A172 (cell line): ENCODE measurements around the gene FOXP1. TPM values are rescaled to one million over a fixed set of nuclear protein-coding genes. Genes with fewer than 3 reads are reported as not detected.

Experiments used
- DNase-seq: peaks from one replicate; pipeline ENCODE4 v3.0.0-alpha.2; 2015; ENCODE audit warnings: low spot score
- total RNA-seq: library from RNA; depleted of rRNA; stranded (reverse); fragments of >200 nt; shearing (Covaris generic); gene quantifications from 2 replicates; pipeline ENCODE4 v1.2.3, GENCODE V29; 2014

The FOXP1 gene
- total RNA-seq, 1 experiment from 2014 or later, result 10.3 TPM

GRCh38 chr3:71010726-71011455 lies 572.6 kb downstream of the FOXP1 start:
- no peak for DNase-seq

GRCh38 chr3:71008350-71008935 lies 575.1 kb downstream of the FOXP1 start:
- no peak for DNase-seq

DNA sequence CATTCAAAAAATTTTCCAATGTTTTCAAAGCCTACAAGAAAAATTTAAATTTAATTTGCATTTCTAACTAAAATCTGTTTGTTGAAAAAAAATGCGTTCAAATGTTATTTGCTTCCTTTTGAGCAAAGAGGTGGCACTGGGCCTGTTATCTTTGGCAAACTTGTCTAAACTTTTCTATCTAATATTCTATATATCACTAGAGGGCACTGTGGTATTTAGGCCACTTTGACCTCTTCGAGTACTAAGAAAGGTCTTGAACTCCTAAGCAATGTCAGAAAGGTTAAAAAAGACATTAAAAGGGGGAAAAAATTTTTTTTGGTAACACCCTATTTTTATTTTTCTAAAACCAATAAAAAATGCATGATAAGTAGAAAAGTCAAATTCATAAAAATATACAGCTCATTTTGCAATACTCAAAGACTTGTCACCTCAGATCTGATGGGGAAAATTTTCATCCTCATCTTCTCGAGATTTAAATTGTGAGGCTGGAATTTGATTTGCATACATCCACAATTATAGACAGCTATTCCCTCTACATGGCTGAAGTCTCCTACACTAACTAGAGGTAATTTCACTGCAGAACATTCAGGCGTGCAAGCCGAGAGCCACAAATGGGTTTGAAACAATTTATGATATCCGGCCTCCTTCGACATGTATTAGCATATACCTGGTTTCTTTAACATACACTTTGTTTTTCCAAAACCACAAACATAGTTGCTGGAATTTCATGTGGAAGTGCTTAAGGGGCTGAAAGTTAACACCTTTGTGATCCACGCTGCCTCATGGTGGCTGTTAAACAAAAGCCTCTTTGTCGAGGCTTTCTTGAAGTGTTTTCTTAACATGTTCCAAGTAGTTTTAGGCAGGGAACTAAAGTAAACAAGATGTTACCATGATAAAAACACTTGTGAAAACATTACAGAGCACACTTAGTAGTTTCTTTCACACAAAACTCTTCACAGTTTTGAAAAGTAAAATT lies 576.4 kb downstream of the FOXP1 start:
- DNase-seq, result peak; percentile 21

GRCh38 chr3:71005702-71006321 lies 577.7 kb downstream of the FOXP1 start:
- DNase-seq, result no peak

GRCh38 chr3:71003511-71003910 lies 580.0 kb downstream of the FOXP1 start:
- no peak for DNase-seq

DNA sequence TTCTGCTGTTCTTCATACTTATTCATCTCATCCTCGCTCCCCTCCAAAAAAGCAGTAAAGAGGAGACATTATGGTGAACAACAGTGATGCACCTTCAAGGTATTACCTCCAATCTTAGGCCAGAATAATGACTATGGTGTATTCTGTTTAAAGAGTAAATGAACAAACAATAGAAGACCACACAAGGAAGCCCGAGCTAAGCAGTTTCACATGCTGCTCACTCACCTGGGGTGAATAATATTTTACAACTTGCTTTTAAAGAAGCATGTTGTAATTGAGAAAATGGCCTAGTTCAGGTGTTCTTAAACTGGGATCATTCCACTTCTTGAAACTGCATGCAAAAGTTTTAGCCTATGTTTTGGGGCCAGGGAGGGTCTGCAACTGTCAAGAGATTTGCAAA lies 581.2 kb downstream of the FOXP1 start:
- DNase-seq, result no peak

DNA sequence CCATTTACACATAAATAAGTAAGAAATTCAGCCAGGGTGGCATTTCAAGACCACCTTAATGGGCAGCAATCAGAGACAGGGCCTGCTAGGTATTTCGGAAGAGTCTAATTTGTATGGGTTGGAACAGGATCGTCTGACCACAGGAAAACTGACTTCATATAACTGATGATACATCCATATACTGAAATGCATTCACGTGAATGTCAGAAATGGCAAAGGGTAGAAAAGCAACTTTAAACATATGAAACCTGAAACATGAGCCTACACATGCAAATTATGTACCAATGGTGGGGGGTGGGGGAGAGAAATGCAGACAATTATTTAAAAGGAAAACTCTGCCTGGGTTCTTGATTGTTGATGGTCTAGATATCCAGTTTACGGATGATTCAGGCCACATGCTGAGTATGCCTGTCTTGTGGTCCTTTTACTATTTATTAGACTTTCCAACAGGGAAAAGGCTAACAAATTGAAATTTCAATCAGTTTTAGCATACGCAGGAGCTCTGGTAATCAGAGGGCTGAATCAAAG lies 582.2 kb downstream of the FOXP1 start:
- DNase-seq, result no peak

DNA sequence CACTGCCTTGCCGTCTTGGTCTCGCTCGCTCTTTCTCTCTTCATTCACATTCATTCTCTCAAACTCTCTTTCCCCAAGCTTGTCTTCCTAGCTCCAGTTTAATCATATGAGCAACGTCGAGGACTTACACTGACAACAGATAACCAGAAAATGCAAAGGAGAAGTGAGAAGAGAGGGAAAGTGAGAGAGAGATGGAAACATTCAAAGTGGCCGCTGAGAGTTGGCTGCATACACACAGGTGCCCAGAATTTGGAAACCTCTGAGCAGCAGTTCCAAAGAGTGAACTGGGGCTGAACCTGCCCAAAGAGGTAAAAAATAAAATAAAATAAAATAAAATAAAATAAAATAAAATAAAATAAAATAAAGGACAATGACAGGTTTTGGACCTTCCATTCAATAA lies 583.0 kb downstream of the FOXP1 start:
- DNase-seq, result no peak

DNA sequence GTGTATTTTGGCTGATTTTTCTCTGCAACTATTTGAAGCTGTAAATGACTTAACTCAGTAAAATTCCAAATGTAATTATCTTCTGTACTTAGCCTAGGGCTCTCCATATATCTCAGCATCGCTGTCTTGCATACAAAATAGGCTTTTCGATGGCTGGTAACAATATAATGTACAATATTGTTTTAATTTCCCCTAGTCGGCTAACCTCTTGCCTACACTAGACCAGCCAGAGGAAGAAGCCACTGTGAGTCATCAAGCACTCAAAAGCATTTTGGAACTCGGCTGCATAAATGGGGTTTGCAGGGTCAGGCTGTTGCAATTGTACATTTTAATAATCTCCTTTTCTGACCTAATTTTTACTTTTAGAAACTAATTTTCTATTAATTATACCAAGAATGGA lies 583.8 kb downstream of the FOXP1 start:
- DNase-seq, result peak; percentile 32

DNA sequence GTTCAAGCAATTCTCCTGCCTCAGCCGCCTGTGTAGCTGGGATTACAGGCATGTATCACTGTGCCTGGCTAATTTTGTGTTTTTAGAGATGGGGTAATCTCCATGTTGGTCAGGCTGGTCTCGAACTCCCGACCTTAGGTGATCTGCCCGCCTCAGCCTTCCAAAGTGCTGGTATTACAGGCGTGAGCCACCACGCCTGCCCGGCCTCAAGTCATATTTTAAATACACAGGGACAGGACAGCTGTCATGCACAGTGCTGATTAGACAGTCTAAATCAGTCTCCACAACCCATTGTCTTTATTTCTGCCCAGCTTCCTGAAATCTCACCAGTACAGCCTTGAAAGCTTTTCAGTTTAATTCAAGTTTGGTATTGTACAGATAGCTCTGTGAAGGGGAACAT lies 587.4 kb downstream of the FOXP1 start:
- no peak for DNase-seq

DNA sequence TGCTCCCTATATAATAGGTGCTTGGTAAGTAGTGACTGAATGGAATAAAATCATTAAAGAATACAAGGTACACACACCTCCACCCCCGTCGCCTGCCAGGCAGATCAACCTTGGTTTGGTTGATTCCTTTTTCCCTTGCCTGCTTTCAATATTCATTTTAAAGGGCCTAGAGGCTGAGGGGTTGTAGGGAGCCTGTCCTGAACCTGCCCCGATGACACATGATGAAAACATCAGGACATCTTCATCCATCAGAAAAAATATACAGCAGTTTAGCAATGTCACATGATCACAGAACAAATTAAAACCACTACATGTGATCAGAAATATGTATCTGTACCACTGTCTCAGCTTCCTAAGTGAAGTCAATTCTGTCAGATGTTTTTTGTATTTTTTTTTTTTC lies 588.9 kb downstream of the FOXP1 start:
- DNase-seq, result no peak

GRCh38 chr3:70992562-70993204 lies 590.8 kb downstream of the FOXP1 start:
- no peak for DNase-seq

GRCh38 chr3:70992131-70992530 lies 591.4 kb downstream of the FOXP1 start:
- no peak for DNase-seq

DNA sequence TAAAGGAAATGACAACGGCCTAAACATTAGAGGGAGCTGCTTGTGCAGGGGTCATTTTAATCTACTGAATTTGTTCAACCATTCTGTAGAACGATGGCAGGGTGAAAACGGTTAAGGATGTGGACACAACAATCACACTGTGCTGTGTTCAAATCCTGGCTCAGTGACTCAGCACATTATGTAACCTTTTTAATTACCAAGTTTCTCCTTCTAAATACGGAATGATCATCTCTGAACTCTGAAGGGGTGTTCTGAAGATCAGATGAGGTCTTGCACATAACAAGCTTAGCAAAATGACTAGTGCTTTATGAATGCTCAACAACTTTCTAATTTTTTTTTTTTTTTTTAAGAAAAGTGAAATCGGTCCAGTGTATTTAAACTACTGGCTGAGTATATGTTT lies 592.8 kb downstream of the FOXP1 start:
- DNase-seq, result no peak

DNA sequence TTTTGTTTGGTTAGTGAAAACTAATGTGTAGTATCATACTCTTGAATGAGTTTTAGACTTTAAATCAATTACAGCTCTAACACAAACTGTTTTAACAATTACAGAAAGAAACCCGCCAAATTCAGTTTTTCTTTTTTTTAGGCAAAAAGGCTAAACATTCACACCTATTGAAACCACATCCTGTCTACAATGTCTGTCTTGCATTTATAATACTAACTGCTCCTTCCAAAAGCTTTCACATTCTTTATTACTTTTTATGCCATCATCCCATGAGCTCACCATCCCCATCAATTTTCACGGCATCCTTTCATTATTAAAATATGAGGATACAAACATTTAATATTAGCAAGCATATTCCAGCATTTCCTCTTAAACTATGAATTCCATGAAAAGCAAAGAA lies 593.3 kb downstream of the FOXP1 start:
- peak; percentile 6 for DNase-seq

GRCh38 chr3:70989174-70989573 lies 594.4 kb downstream of the FOXP1 start:
- peak; percentile 67 for DNase-seq

- DNase-seq, result no peak
Observed at GRCh38 chr3:70988111-70988510, 595.4 kb downstream of the FOXP1 start.

DNA sequence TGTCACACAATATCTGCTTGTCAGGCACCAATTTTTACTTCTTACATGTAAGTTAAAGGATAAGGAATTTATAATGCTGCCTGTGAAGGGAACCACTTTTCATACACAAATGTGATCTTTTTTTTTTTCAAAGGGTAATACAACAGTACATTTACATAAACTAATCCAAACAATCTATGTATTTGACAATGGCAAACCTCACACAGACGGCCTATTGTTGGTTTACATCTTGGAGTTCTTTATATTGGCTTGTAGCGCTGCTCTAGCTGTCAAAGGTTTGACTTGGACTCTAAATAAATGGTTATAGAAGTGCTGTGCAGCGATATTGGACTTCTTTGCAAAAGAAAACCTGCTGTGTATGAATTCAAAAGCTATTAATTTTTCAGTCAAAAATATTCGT lies 598.0 kb downstream of the FOXP1 start:
- no peak for DNase-seq

DNA sequence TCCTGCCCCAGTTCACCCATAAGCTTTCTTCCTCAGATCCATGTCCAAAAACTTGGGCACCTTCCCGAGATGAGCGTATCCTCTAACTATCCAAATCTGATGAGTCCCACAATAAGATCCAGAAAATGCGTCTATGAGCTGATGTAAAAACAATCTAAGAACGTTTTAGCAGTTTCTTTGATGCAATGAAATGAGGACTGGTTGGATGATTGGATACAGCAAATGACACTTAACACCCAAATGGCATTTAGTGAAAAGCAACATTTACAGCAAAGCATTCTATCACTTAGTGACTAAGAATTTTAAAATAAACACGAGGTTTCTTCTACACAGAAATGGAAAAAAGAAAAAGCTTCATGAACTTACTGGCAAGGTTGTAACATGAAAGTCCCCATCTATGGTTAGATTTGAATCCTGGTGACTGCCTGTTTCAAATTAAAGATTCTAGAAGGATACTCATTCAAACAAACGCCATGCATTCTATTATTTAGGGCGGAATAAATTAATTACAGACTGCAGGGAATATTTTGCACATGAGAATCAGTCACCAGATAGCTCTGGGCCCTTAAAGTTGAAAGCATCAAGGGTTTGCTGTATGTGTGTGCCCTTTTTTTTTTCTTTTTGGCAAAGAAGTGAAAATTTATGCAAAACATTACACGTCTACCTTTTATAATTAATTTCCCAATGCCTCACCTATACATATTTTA lies 598.6 kb downstream of the FOXP1 start:
- DNase-seq, result no peak

DNA sequence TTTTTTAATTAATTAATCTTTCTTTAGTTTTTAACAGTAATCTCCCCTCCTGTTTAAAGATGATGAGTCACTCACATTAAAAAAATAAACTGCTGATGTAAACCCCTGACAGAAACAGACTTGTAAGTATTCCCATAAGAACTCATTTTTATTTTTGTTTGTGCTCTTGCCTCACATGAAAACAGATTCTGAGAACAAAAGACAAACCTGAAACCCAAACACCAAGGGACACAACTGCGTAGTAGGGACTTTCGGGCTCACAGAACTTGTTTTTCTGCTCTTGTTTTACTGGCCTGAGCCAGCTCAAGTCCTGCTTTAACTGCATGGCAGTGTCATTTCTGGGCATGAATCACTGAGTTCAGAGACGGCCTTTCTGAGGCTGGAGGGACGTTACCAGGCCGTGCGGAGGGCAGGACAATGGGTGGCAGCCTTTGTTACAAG lies 600.8 kb downstream of the FOXP1 start:
- peak; percentile 78 for DNase-seq

DNA sequence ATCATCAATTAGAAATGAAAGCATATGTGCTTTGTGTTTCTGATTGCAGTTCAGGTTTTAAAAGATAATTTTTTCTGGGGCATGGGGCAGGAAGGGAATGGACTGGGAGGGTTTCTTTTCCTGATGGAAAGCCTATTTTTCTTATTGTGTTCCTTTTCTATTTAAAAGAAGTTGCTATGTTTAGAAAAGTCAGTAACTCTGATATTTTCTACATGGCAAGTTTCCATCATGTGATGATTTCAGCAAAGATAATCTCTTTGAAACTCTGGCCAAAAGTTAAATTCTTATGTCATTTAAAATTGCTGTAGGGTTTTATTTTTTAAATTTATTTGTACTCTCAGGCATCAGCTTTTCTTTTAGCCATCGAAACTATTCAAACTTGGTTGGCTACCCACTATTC lies 601.2 kb downstream of the FOXP1 start:
- peak; percentile 4 for DNase-seq
